ENCODE results near the gene FADS1.
A peak's percentile ranks its signal among the peaks of the same experiment; 100 is the strongest.

FADS1 gene

DNA sequence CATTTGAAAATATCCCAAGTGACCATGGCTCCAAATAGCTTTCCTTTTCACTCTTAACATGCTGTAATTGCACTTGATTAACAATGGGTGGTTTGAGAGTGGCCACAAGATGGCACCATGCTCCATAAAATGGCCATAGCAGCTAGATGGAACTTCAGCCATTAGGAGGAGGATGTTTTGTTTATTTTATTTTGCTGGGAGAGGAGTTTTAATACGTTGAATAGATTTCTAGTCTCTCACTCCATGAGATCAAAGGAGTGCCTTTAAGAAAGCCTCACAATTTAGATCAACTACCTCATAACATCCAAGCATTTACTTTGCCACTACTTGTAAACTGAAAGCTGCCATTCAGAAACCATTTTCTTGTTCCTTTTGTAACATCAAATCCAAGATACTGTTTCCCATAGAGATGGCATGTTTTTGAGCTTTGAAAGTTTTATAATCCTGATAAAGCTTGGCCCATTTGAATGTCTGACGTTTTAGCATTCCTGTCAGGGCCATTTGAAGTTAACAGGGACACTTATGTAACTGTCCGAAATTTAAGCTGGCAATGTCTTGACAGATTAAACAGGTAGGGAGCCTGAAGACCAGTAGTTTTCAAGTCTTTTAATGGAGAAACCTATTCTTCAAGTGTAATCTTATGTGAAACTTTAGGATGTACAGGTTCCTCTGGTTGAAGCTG lies 19.4 kb downstream of the FADS1 start:
- TF ChIP-seq ZFX (IDR thresholded peaks at IDR 0.05), result no peak
- TF ChIP-seq, protein P1, sequence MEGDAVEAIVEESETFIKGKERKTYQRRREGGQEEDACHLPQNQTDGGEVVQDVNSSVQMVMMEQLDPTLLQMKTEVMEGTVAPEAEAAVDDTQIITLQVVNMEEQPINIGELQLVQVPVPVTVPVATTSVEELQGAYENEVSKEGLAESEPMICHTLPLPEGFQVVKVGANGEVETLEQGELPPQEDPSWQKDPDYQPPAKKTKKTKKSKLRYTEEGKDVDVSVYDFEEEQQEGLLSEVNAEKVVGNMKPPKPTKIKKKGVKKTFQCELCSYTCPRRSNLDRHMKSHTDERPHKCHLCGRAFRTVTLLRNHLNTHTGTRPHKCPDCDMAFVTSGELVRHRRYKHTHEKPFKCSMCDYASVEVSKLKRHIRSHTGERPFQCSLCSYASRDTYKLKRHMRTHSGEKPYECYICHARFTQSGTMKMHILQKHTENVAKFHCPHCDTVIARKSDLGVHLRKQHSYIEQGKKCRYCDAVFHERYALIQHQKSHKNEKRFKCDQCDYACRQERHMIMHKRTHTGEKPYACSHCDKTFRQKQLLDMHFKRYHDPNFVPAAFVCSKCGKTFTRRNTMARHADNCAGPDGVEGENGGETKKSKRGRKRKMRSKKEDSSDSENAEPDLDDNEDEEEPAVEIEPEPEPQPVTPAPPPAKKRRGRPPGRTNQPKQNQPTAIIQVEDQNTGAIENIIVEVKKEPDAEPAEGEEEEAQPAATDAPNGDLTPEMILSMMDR (conservative IDR thresholded peaks at IDR 0.05), result peak; percentile 93
- no peak overlapping the region for H3K27ac ChIP-seq

DNA sequence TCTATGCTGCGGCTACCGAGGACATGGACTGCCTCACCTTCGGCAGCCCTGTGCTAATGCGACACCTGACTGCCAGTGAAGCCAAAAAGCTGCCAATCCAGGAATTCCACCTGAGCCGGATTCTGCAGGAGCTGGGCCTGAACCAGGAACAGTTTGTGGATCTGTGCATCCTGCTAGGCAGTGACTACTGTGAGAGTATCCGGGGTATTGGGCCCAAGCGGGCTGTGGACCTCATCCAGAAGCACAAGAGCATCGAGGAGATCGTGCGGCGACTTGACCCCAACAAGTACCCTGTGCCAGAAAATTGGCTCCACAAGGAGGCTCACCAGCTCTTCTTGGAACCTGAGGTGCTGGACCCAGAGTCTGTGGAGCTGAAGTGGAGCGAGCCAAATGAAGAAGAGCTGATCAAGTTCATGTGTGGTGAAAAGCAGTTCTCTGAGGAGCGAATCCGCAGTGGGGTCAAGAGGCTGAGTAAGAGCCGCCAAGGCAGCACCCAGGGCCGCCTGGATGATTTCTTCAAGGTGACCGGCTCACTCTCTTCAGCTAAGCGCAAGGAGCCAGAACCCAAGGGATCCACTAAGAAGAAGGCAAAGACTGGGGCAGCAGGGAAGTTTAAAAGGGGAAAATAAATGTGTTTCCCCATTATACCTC lies 20.8 kb downstream of the FADS1 start:
- H3K27ac ChIP-seq, result no peak overlapping the region
- TF ChIP-seq, protein P1 (conservative IDR thresholded peaks at IDR 0.05), result no peak
- no peak for TF ChIP-seq ZFX (IDR thresholded peaks at IDR 0.05)

DNA sequence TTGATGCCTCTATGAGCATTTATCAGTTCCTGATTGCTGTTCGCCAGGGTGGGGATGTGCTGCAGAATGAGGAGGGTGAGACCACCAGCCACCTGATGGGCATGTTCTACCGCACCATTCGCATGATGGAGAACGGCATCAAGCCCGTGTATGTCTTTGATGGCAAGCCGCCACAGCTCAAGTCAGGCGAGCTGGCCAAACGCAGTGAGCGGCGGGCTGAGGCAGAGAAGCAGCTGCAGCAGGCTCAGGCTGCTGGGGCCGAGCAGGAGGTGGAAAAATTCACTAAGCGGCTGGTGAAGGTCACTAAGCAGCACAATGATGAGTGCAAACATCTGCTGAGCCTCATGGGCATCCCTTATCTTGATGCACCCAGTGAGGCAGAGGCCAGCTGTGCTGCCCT lies 21.3 kb downstream of the FADS1 start:
- H3K27ac ChIP-seq, result no peak overlapping the region
- TF ChIP-seq, protein P1 (conservative IDR thresholded peaks at IDR 0.05), result no peak

DNA sequence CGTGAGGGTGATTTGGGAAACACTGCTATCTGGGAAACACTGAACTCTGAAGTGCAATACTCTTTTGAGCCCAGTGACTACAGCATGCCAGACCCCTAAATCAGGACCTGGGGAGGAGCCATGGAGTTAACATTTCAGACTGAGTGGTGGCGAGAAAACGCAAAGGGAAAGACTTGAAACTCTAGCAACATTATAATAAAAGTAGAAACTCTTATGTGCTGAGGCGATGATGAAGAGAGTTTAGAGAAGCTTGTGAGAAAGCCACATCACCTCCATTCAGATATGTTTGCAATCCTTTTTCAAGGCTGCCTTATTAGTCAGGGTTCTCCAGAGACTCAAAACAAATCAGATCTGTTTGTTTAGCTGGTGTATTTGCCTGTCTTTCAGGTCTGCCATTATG lies 22.2 kb downstream of the FADS1 start:
- H3K27ac ChIP-seq, result no peak overlapping the region
- TF ChIP-seq, protein P1 (conservative IDR thresholded peaks at IDR 0.05), result no peak
- no peak for TF ChIP-seq ZFX (IDR thresholded peaks at IDR 0.05)

DNA sequence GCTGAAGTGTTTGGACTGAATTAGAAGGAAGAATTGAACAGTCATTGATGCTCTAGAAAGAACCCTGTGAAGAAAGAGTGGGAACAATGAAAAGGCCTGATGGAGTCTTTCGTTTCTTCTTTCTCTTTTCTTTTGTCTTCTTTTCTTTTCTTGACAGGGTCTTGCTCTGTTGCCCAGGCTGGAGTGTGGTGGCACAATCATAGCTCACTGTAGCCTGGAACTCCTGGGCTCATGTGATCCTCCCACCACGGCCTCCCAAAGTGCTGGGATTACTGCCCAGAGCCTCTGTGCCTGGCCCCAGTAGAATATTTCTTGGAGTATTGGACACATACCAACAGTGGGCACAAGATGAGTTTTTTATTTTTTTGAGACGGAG lies 23.0 kb downstream of the FADS1 start:
- H3K27ac ChIP-seq, result peak overlapping the region; percentile 97
- TF ChIP-seq ZFX (IDR thresholded peaks at IDR 0.05), result no peak
- TF ChIP-seq, protein P1 (conservative IDR thresholded peaks at IDR 0.05), result no peak

DNA sequence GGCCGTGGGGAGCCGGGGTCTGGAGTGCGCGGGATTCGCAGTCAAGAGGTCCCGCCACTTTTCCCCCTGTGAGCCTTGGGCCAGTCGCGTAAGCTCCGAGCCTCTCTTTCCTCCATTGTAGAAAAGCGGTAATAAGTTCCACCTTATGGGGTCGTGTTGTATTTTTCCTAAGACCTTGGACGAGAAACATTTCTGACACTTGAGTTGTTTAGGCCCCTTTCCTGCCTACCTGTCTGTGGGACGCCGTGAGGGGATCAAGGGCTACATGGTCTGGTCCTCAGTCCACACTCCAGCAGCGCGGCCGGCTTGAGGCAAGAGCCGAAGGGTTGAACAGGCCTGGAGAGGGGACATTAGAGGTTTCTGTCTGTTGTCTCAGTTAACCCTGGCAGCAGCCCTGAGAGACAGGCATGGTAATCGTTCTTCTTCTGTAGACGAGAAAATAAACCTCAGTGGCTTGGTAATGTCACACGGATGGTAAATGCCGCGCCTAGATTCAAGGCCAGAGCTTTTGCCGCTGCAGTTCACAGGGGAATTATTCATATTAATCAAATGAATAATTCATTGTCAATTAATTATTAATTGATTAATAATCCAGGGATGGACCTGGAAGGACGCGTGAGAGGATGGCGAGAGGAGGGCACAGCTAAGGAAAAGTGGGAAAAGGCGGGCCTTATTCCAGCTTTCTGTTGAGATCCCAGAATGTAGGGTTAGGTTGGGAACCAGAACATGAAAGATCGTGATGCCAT lies 23.5 kb downstream of the FADS1 start:
- peak overlapping the region; percentile 97 for H3K27ac ChIP-seq
- TF ChIP-seq, protein P1 (conservative IDR thresholded peaks at IDR 0.05), result no peak
- peak; percentile 64; the same call in 1 of the 2 replicates for TF ChIP-seq ZFX (IDR thresholded peaks at IDR 0.05)
